GM12865 (cell line): ENCODE data around the gene SYNPO.

ENCODE experiments used
- DNase-seq: peaks from one replicate; pipeline ENCODE4 v3.0.0; 2010; ENCODE audit warnings: low read depth
- H3K4me3 ChIP-seq: 2 replicates; pipeline ENCODE4 v1.5.1; 2011; ENCODE audit warnings: mild to moderate bottlenecking, low read depth, low read length, control low read depth
- TF ChIP-seq, protein P1 (sequence below): IDR thresholded peaks from 2 replicates; pipeline ENCODE4 v1.5.1; 2011; ENCODE audit warnings: low read length, control low read depth, low read depth, inconsistent platforms; ENCODE audit not compliant: insufficient read depth; ENCODE audit errors: missing control alignments

Gene SYNPO

DNA sequence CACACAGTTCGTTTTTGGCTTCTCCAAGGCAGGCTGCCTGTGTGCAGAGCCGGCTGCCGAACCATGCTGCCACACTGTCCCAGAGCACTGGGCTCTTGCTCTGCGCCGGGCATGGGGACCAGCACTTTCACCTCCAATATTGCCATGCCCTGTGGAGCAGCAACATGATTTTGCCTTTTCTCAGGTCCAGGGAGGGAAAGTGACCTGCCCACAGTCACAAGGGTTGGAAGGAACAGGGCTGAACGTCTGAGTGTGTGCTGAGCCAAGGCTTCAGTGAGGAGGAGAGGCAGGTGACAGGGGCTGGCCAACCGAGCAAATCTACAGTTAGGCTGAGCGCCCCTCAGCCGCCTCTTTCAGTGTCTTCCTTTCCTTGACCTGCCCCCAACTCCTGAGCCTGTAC lies 34.0 kb upstream of the SYNPO start:
- H3K4me3 ChIP-seq = no peak overlapping the region
- no peak for DNase-seq
- TF ChIP-seq, protein P1, sequence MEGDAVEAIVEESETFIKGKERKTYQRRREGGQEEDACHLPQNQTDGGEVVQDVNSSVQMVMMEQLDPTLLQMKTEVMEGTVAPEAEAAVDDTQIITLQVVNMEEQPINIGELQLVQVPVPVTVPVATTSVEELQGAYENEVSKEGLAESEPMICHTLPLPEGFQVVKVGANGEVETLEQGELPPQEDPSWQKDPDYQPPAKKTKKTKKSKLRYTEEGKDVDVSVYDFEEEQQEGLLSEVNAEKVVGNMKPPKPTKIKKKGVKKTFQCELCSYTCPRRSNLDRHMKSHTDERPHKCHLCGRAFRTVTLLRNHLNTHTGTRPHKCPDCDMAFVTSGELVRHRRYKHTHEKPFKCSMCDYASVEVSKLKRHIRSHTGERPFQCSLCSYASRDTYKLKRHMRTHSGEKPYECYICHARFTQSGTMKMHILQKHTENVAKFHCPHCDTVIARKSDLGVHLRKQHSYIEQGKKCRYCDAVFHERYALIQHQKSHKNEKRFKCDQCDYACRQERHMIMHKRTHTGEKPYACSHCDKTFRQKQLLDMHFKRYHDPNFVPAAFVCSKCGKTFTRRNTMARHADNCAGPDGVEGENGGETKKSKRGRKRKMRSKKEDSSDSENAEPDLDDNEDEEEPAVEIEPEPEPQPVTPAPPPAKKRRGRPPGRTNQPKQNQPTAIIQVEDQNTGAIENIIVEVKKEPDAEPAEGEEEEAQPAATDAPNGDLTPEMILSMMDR = no peak

DNA sequence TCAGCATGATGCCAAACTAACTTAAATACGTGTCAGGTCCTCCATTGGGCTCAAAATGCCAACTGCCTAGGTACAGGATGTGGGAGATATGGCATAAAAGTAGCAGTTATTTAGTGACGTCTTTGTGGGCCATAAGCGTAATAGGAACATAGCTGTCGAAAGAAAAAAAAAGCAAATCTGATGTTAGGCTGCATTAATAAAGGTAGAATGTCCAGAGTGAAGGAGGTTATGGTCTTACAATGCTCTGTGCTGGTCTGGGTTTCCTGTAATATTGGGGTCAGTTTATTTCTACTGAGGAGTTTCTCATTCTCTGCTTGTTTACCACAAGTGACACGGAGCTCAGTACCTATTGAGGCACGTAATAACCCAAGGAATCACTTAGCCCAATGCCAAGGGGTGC lies 33.4 kb upstream of the SYNPO start:
- TF ChIP-seq, protein P1 = no peak
- no peak overlapping the region for H3K4me3 ChIP-seq
- no peak for DNase-seq

DNA sequence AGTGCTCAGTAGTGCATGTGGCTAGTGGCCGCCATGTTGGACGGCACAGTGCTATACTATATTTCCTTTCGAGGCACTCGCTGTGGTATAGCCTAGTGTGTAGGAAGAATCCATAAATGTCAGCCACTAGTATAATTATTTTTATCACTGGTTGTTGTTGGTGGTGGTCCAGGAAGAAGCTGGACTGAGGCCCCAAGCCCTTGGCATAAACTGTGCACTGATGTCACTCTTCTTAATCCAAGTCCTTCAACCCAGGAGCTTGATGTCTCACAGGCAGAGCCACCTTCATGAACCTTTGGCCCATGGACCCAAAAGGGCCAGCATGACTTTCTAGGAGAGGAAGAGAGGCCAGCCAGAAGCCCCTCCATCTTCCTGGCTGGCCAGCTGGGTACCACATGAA lies 32.5 kb upstream of the SYNPO start:
- no peak for DNase-seq
- no peak overlapping the region for H3K4me3 ChIP-seq
- TF ChIP-seq, protein P1 = no peak

DNA sequence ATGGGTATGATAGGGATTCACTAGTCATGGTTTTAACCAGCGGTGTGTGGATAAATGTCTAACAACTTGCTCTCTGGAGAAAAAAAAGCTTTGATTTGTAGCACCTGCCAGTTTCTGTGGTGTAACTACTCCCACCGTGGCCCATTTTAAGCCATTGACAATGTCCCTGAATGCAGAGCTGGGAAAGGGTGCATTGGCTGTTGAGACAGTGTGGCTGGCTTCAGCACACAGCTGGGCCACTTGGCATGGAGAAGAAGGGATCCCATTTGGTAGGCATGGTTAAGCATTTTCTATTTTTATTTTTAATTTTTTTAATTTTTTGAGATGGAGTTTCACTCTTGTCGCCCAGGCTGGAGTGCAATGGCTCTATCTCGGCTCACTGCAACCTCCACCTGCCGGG lies 31.5 kb upstream of the SYNPO start:
- no peak for DNase-seq
- TF ChIP-seq, protein P1 = no peak
- no peak overlapping the region for H3K4me3 ChIP-seq

DNA sequence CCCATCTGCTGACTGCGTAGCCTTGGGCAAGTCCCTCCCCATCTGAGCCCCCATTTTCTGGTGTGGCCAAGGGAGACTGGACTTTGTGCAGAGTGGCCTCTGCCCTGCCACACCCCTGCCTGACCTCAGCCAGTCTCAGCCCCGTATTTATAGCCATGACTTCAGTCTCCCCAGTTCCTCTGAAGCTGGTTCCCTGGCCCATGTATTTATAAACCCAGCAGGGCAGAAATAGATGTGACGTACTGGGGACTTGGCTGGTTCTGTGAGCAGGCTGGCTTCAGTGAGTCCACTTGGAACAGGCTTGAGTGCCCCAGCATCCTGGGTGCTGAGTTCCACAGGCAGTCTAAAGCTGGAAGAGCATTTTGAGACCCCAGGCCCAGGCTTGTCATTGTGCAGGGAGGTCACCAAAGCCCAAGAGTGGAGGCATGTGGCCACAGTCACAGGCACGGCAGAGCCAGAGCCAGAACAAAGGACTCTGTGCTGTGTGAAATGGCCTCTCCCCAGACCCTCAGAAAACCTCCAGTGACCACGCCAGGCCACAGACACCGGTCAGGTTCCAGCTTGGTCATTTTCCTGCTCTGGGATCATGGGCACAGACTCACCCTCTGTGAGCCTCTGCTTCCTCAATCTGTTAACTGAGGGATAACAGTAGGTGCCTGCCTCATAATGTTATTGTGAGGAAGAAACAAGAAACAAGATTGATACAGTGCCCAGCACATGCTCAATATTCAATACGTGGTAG lies 30.4 kb upstream of the SYNPO start:
- H3K4me3 ChIP-seq = no peak overlapping the region
- no peak for DNase-seq
- TF ChIP-seq, protein P1 = no peak

DNA sequence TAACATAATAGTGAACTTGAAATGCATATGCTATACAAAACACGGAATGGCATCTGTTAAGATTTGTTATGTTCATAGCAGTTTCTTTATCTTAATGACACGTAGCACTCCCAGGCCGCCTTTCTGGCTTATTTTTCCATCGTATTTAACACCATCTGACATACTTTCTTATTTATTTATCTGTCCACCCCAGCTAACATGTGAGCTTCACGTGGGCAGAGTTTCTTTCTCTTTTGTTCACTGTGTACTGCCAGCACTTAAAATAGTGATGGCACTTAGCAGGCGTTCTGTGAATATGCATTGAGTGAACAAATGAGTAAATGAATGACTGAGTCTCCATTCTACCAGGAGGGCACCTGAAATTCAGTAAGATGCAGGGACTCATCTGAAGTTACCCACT lies 29.4 kb upstream of the SYNPO start:
- DNase-seq = no peak
- TF ChIP-seq, protein P1 = no peak
- no peak overlapping the region for H3K4me3 ChIP-seq

DNA sequence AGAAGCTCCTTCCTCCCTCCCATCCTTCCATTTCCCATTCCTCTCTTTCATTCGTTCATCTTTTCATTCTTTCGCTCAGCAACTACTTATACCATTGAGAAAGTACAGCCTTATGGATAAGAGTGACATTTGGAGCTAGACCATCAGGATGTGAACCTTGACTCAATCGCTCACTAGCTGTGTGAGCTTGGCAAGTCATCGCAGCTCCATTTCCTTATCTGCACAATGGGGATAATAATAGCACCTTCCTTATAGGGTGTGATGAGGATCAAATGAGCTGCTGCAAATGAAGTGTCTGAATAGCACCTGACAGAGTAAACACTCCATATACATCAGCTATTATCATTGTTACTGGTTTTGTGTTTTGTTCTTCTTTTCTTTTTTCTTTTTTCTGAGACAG lies 28.1 kb upstream of the SYNPO start:
- no peak for DNase-seq
- no peak overlapping the region for H3K4me3 ChIP-seq
- TF ChIP-seq, protein P1 = no peak
